Lower leg skin (tissue), 4 donors: Measurements from ENCODE around the gene ZNF263. TPM values are rescaled to one million over a fixed set of nuclear protein-coding genes. Genes with fewer than 3 reads are reported as not detected.

Experiments
- DNase-seq, 2 donors: peaks; one replicate each; pipeline ENCODE4 v3.0.0-alpha.2; 2019; ENCODE audit warnings: low spot score in 2 of 2
- H3K4me3 ChIP-seq: fragments of 200-600 bp; sonication (generic); 2 replicates; pipeline ENCODE4 v1.5.1; 2017; ENCODE audit warnings: mild to moderate bottlenecking, low read depth; ENCODE audit not compliant: poor library complexity, severe bottlenecking
- CTCF ChIP-seq, 3 donors: fragments of 450-650 bp; IDR thresholded peaks; one replicate each; pipeline ENCODE4 v1.5.1; 2016; ENCODE audit warnings: antibody characterized with exemption in 3 of 3, mild to moderate bottlenecking in 3 of 3, moderate library complexity in 2 of 3
- POLR2A ChIP-seq, 2 donors: fragments of 450-650 bp; IDR thresholded peaks; one replicate each; pipeline ENCODE4 v1.6.1; 2016 to 2017; ENCODE audit warnings: antibody characterized with exemption in 2 of 2, mild to moderate bottlenecking in 1 of 2, moderate library complexity in 1 of 2
- WGBS, 2 donors: methylation state at CpG; one replicate each; pipeline ENCODE4 v1.1.5; 2018; 5-methylcytosine and 5-hydroxymethylcytosine counted together
- intact Hi-C: fragments of 100-400 bp; cut with DNase I; formaldehyde crosslinking; loops from one replicate; pipeline ENCODE4 v1.15.0; 2023; ENCODE audit warnings: low total_unique reads
- total RNA-seq, 4 donors: library from RNA; depleted of rRNA; stranded (reverse); fragments of >200 nt; gene quantifications; one replicate each; pipeline ENCODE4 v1.1.0, GENCODE V29; 2016

Gene ZNF263
- total RNA-seq, 4 donors from 2014 or later: 40.4 to 62.3 (median 55.2) TPM

- no peak overlapping the region for H3K4me3 ChIP-seq
- TF ChIP-seq CTCF (IDR thresholded peaks at IDR 0.05) (no peak), POLR2A (IDR thresholded peaks at IDR 0.05) (no peak)
- DNase-seq: peak in 1 of 2 donors; percentile 28
- WGBS, 2 donors: 77 to 86% methylated on average over 11 of the region's 11 CpGs
- intact Hi-C loops: no loop called here
These were observed 40.6 kb upstream of the ZNF263 start for GRCh38 chr16:3242709-3243108.

GRCh38 chr16:3243882-3244281 lies 39.4 kb upstream of the ZNF263 start:
- no peak for TF ChIP-seq CTCF (IDR thresholded peaks at IDR 0.05)
- no peak for TF ChIP-seq POLR2A (IDR thresholded peaks at IDR 0.05)
- peak in 1 of 2 donors; percentile 42 for DNase-seq
- 75 to 79% methylated on average over 6 of the region's 6 CpGs for WGBS, 2 donors
- H3K4me3 ChIP-seq: no peak overlapping the region
- intact Hi-C loops: no loop called here

- TF ChIP-seq POLR2A (IDR thresholded peaks at IDR 0.05): no peak
- TF ChIP-seq CTCF (IDR thresholded peaks at IDR 0.05): no peak
These were observed 37.3 kb upstream of the ZNF263 start for GRCh38 chr16:3246002-3246401.

GRCh38 chr16:3246876-3247275 lies 36.4 kb upstream of the ZNF263 start:
- H3K4me3 ChIP-seq: no peak overlapping the region
- no peak for DNase-seq
- no peak for TF ChIP-seq CTCF (IDR thresholded peaks at IDR 0.05)
- TF ChIP-seq POLR2A (IDR thresholded peaks at IDR 0.05): no peak
- WGBS, 2 donors: 80 to 82% methylated on average over 10 of the region's 10 CpGs
- intact Hi-C loops: no loop called here

More at GRCh38 chr16:3246002-3246401, 37.3 kb upstream of the ZNF263 start:
- H3K4me3 ChIP-seq: no peak overlapping the region
- 76 to 85% methylated on average over 7 of the region's 7 CpGs for WGBS, 2 donors
- DNase-seq: no peak
- intact Hi-C loops: no loop called here

GRCh38 chr16:3248596-3248995 lies 34.7 kb upstream of the ZNF263 start:
- intact Hi-C loops: no loop called here
- DNase-seq: peak in 1 of 2 donors; percentile 57
- 76 to 90% methylated on average over 5 of the region's 5 CpGs for WGBS, 2 donors
- TF ChIP-seq CTCF (IDR thresholded peaks at IDR 0.05): no peak
- TF ChIP-seq POLR2A (IDR thresholded peaks at IDR 0.05): no peak
- H3K4me3 ChIP-seq: no peak overlapping the region

GRCh38 chr16:3249020-3249419 lies 34.3 kb upstream of the ZNF263 start:
- DNase-seq: peak in 1 of 2 donors; percentile 52
- no peak overlapping the region for H3K4me3 ChIP-seq
- WGBS, 2 donors: 76 to 88% methylated on average over 1 of the region's 1 CpG
- intact Hi-C loops: no loop called here
- no peak for TF ChIP-seq CTCF (IDR thresholded peaks at IDR 0.05)
- no peak for TF ChIP-seq POLR2A (IDR thresholded peaks at IDR 0.05)
